GM19438 (cell line): Measurements from ENCODE around the gene ALG5.

Source experiments
- ATAC-seq: cut with Tn5 transposase; IDR thresholded peaks from one replicate; pipeline ENCODE4 v1.9.1; 2021; ENCODE audit warnings: low read depth; ENCODE audit not compliant: unreplicated experiment

The ALG5 gene

DNA sequence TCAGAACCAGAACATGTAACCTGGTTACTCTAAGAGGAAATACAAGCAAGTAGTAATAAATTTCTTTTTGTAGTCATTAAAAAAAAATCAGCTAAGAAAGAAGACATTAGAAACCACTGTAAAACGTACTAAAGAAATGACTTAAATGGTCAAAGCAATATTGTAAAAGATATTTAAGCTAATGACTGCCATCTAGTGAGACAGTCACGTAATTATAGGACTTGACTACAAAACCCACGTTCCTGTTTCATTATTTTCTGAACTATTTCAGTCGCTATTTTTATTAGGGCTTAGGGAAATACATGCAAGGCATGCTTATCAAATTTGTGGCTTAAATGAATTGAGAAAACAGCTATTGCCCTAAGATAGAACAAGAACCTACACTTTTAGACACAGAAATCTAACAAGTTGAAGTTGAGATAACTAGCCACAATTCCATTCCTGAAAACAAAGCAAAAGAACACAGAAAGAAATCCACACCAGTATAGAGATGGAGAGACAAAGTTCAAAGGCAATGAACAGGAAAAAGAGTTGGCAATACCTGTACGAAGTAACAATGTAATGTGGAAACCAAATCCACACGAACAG lies 17.9 kb downstream of the ALG5 start:
- no peak for ATAC-seq

DNA sequence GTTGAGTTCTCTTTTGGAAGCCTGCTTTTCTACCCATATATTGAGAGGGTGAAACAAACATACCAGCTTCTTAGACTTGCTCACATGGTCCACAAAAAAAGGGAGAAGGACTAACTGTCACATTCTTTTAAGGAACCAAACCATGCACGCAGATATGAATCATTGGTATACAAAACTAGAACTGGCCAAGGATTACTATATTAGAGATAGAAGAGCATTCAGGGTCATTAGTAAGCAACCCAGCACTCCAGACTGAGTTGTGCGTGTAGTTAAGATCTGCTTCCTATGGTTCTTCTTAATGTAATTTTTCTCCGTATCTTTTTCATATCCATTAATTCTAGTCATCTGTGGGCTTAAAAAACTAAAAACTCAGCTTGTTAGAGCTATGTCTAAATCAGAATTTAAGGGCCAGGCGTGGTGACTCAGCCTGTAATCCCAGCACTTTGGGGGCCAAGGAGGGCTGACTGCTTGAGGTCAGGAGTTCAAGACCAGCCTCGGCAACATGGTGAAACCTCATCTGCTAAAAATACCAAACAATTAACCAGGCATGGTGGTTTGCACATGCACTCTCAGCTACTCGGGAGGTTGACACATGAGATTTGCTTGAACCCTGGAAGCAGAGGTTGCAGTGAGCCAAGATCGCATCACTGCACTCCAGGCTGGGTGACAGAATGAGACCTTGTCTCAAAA lies 19.6 kb downstream of the ALG5 start:
- ATAC-seq = no peak

DNA sequence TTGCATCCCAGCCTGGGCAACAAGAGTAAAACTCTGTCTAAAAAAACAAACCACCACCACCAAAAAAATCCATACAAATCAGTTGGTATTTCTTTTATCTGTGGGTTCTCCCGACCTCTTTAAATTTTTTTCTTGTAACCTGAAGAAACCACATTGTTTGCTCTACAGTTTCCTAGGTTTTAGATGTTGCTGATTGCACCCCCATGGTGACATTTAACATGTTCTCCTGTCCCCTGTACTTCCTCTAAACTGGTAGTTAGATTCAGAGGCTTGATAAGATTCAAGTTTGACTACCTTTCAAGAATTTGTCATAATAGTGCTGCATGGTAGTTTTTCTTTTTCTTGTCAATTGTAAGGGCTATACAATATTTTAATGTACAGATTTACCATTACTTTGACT lies 24.0 kb downstream of the ALG5 start:
- no peak for ATAC-seq

DNA sequence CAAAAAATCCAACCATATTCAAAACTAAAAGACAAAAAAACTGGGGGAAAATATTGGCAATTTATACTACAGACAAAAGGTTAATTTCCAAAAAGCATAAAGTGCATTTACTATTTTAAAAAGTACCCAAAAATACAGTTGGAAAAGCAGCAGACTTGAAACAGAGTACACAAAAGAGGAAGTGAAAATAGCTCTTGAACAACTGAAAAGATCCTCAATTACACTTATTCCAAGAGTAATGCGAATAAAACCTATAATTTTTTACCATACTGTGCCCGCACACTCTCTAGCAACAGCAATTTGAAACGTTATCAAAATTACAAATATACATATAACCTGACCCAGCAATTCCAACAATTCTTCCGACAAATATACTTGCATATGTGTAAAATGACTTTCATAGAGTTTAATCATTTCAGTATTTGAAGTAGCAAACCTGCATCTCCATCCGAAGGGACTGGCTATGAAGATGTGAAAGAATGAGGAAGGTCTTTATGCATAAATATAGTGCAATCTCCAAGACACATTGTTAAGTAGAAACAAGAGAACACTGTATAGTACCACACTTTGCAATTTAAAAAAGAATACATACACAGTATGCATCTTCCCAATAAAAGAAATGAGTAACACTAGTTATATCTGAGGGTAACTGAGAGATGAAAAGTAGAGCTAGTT lies 25.4 kb downstream of the ALG5 start:
- peak; percentile 73 for ATAC-seq

DNA sequence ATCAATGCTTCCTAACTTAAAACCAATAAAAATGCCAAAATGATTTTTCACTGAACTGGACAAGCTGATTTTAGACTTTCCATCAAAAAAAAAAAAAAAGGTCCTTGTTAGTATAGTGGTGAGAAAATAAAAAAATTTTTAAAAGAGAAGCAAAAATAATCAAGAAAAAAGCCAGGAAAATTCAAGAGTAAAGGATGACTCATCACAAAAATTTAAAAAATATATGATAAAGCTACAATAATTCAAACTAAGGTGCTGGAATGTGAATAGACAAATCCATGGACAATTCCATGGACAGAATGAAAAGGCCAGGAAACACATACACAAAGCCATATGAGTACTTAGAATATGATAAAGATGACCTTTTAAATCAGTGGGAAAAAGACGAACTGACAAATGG lies 26.1 kb downstream of the ALG5 start:
- ATAC-seq = no peak

DNA sequence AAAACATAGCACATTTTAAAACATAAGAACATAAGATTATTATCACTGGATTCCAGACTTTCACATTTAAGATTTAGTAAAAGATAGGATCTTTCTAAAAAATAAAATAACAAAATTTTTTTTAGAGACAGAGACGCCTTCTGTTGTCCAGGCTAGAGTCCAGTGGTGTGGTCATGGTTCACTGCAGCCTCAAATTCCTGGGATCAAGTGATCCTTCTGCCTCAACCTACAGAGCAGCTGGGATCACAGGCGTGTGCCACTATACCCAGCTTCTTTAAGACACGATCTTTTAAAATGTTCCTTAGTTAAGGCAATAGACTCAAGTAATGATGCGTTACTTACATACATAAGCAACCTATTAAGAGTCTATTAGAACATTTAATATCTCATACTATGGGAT lies 32.7 kb downstream of the ALG5 start:
- ATAC-seq = no peak

DNA sequence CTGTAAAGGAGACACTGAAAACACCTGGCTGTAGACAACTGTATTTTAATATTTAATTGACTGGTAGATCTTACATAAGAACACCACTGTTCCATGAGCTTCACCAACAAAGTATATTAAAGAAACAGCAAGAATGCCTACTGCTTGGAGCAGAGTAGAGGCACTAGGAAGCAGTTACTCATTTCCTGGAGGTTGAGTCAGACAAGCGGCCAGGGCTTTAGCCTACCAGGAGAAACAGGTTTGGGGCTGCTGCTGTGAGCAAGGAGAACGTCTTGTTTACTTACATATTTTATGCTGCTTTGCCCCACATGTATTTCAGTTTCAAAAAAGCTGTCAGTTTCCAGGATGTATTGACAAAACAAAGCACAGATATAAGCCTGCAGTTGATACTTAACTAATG lies 33.4 kb downstream of the ALG5 start:
- no peak for ATAC-seq

DNA sequence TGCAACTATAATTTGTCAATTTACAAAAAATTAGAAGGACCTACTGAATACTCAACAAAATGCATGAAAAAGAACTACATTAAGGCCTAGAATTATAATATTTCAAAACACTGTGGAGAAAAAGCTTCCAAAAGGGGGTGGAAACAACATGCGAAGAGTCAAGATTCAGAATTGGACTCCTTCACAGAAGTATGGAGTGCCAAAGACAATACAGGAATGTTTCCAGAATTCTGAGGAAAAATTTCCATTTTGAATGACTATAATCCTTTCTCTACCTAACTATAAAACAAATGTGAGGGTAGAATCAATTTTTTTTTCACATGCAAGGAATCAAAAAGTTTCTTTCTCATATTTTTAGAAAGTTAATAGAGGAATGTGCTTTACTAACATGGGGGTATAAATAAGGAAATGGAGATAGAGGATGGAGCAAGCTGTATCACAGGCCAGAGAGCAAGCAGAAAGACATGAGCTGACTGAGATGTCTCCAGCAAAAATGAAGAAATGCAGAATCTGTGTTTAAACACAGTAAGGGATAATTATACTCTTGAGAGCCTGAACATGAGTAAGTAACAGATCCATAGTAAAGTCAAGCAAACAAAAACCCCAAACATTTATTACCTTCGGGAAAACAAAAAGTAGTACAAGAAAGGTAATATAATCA lies 39.6 kb downstream of the ALG5 start:
- ATAC-seq = no peak

DNA sequence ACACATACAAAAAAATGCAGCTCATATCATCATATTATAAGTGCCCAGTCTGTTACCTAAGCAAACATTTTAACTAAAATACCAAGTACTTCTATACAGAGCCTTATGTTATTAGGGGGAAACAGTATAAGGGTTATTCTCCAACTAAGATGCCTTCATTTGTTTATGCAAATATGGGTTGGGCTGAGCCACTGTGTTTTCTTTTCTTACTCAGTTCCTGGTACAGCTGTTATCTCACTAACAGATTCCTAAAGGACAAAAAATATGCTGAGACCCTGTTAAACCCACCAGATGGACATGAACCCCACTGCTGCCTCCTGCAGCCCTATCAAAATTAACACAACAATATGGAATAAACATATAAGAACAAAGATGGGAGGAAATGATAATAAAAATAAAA lies 44.6 kb downstream of the ALG5 start:
- no peak for ATAC-seq

DNA sequence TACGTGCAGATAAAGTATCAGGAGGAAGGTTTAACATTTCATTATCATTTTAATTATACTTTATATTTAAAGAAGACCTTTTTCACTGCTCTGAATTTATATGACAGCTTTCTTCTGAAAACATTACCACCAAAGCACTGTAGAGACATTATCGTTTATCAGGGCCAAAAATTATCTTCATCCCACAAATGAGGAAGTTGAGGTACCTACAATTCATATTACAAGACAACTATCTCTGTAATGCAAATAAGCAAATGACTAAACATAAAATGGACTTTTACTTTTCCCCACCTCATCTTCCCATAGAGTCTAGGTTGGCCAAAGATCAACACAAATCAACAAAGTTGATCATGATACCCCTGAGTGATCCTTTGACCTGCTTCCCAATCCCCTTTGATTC lies 48.2 kb downstream of the ALG5 start:
- no peak for ATAC-seq

DNA sequence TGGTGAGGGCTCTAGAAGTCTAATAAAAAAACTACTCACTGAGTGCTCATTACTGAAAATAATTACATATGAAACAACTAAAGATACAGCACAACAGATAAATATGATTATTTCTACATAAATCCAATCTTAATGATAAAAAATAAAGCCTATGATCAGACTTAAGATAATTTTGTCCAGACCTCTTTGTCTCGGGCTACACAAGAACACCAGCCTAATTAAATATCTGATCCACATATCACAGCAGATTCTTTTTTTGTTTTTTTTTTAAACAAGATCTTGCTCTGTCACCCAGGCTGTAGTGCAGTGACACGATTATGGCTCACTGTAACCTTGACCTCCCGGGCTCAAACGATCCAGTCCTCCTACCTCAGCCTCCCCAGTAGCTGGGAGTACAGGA lies 48.8 kb downstream of the ALG5 start:
- ATAC-seq = no peak

DNA sequence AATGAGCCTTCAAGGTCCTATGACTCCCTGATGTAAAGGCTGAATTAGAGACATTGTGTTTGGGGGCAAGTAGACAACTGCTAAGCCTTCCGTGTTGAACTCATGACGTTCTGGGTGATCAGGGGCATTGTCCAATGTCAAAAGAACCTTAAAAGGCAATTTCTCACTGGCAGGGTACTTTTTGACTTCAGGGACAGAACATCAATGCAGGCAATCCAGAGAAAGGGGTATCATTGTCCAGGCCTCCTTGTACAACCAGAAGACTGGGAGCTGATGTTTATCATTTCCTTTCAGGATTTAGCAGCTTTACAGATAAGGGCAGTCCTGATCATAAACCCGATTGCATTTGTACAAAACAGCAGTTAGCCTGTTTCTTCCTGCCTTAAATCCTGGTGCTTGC lies 54.1 kb downstream of the ALG5 start:
- no peak for ATAC-seq

DNA sequence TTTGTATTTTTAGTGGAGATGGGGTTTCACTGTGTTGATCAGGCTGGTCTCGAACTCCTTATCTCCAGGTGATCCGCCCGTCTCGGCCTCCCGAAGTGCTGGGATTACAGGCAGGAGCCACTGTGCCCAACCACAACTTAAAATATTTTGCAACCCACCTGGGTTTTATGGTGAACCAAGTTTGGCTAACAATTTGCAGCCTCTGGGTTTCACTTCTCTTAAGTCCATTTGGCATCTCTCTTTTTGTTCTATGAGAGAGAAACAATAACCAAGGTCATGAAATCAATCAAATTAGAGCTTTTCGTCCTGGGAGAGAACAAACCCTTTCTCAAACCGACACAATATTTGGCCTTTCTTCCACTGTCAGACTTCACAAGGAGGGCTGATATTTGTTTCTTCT lies 73.5 kb downstream of the ALG5 start:
- no peak for ATAC-seq

DNA sequence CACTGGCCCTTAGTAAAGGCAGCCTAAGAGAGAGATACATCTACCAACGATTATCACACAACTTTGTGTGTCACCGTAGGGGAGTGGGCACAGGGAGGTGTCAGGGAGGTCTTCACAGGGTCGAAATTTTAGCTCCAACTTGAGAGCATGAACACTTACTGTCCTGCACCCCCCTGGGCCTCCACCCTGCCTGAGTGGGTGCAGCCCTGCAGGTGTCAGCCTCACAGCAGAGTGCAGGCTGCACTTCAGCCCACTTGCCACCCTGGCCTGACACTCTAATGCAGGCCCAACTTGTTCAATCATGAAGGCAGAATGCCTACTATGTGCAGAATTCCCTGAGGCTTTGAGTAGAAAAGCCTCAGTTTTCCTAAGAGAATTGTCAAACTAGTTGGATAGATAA lies 75.1 kb downstream of the ALG5 start:
- no peak for ATAC-seq

DNA sequence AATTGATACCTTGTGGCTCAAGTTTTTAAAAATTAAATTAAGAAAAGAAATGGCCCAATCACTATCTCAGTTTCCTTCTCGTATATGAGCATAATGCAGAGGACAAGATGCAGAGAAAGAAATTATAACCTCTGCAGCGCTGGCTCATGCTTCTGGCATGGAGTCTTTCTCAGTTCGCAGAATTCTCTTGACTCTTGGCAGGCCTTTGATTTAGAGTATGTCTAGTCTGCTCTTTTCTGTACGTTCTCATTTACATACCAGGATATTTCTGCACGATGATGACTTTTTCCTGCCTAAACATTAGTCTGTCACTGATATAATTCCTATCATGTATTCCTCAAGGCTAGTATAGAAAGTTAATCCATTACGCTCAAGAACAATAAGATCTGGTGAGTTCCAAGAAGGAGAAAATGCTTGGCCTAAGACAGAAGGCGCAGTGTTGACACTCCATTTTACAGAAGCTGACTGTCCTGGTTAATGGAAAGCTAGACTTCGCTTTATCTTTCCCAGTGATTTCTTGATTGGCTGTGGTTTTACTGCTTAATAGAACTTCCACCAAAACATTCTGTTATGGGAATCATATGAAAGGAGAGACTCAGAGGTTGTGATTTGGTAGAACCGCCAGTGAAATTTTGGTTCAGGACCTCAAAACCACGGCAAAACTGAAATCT lies 77.4 kb downstream of the ALG5 start:
- no peak for ATAC-seq

DNA sequence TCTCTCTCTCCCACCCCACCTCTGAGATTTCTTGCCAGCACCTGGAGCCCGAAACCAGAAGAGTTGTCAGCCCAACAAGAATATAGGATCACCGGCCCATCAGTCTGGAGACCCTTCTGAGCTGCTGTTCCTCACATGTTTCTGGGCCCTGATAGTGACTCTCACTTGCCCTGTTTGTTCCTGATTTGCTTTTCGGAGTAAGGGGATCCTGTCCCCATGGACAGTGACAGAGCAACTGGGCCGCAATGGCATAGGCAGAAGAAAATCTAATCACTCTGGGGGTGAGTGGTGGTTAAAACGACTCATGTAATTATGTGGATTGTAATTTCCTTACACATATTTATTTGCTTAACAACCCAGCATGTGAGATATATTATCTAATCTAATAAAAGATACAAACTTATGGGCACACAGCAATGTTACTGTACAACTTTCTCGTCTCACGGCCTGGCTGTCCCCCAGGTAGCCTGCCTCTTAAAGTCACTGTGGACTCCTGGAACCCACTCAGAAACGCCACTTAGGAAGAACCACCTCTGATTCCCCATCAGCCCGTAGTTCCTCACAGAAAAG lies 78.4 kb downstream of the ALG5 start:
- ATAC-seq = no peak

DNA sequence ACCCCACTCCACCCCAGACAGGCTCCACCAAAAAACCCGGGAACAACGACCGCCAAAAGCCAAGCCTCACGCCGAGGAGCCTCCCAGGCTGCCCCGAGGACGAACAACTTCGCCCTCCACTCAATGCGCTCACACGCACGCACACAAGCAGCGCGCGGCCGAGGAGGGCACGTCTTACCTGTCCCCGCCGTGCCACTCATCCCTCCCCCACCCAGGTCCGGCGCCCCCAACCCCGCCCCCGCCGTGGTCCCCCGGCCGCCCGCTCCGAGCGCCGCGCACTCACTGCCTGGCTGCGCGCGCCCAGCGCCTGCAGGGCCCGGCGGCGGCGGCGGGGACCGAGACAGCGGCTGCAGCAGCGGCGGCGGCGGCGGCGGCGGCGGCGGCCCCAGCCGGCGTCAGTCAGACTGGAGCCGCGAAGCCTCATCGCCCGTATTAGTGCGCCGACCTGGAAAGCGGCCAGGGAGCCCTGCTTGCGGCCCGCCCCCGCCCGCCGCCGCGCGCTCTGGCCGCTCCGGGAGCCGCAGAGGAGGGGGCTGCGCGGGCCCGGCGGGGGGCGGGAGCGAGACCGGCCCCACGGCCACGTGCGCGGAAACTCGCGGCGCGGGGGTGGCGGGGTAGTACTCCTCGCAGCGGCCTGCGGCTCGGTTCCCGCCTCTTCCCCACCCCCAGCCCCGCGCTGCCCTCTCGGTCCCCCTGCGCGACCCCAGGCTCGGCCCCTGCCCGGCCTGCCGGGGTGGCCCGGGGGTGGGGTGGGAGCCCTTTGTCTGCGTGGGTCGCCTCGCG lies 79.1 kb downstream of the ALG5 start, which contains the start of gene SMAD9:
Gene SMAD9, minus strand, starts transcription at position 406 of the 783 bp plus-strand sequence. CDS start 40,549 bp downstream, outside the sequence.
- peak; percentile 68 for ATAC-seq

DNA sequence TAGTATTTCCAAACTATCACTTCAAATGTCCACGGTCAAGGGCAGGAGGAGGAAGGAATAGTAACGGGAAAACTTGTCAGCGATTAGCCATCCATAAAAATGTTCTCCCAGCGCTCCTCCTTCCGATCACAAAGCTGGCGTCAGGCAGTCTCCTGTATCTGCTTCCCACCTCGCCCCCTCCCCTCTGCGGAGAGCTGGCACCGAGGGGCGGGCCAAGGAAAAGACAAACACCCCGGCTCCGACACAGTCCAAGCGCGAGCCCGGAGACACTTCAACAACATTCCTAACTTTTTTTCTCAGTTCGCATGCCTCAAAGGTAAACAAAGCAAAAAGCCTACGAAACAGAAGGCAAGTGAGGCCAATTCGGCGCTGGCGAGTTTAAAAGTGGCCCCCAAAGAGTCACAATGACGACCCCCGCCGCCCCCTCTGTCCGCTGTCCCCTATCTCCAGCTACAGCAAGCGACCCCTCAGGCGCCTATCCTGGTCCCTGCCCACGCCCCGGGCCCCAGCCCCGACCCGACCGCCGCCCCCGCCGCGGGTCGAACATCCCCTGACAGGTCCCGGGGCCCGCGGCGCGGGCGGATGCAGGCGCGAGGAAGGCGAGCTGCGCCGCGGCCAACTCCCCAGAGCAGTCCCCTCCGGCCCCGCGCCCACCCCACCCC lies 79.8 kb downstream of the ALG5 start:
- peak; percentile 16 for ATAC-seq
